Panc1 (cell line): ENCODE data around the gene KLHL3.

Experiments used
- POLR2AphosphoS5 ChIP-seq: IDR thresholded peaks from 2 replicates; pipeline ENCODE4 v1.6.1; 2012; ENCODE audit warnings: mild to moderate bottlenecking, low read depth, low read length, moderate library complexity
- TF ChIP-seq, protein P1 (sequence below): fragments of 450-650 bp; IDR thresholded peaks from 2 replicates; pipeline ENCODE4 v1.5.1; 2017; ENCODE audit warnings: mild to moderate bottlenecking
- TF ChIP-seq, protein P2 (sequence below), 2 experiments: IDR thresholded peaks; 2 replicates each; pipeline ENCODE4 v1.6.1; 2011 to 2012; ENCODE audit warnings: low read depth in 2 of 2, control low read depth in 1 of 2, low read length in 1 of 2, mild to moderate bottlenecking in 1 of 2, moderate library complexity in 1 of 2; ENCODE audit not compliant: insufficient read depth in 1 of 2

DNA sequence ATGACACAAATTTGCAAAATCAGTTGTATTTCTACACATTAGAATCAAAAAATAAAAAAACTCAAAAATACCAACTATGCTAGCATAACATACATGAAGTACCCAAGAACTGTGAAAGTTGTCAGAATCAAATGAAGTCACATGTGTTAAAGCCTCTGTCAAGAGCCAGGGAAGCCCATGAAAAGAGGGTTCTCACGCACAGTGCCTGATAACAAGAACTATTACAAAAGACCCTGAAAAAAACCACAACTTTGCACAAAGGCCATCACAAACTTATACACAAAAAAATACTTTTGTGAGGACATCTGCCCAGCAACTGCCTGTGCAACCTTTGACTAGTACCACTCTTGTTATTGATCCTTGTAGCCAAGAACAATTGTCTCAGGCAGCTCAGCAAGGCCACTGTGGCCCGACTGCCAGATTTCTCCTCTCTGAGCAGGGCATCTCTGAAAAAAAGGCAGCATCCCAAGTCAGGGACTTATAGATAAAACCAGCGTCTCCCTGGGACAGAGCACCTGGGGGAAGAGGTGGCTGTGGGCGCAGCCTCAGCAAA is 47.2 kb upstream of the KLHL3 start:
- TF ChIP-seq, protein P1, sequence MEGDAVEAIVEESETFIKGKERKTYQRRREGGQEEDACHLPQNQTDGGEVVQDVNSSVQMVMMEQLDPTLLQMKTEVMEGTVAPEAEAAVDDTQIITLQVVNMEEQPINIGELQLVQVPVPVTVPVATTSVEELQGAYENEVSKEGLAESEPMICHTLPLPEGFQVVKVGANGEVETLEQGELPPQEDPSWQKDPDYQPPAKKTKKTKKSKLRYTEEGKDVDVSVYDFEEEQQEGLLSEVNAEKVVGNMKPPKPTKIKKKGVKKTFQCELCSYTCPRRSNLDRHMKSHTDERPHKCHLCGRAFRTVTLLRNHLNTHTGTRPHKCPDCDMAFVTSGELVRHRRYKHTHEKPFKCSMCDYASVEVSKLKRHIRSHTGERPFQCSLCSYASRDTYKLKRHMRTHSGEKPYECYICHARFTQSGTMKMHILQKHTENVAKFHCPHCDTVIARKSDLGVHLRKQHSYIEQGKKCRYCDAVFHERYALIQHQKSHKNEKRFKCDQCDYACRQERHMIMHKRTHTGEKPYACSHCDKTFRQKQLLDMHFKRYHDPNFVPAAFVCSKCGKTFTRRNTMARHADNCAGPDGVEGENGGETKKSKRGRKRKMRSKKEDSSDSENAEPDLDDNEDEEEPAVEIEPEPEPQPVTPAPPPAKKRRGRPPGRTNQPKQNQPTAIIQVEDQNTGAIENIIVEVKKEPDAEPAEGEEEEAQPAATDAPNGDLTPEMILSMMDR, result no peak
- TF ChIP-seq, protein P2, sequence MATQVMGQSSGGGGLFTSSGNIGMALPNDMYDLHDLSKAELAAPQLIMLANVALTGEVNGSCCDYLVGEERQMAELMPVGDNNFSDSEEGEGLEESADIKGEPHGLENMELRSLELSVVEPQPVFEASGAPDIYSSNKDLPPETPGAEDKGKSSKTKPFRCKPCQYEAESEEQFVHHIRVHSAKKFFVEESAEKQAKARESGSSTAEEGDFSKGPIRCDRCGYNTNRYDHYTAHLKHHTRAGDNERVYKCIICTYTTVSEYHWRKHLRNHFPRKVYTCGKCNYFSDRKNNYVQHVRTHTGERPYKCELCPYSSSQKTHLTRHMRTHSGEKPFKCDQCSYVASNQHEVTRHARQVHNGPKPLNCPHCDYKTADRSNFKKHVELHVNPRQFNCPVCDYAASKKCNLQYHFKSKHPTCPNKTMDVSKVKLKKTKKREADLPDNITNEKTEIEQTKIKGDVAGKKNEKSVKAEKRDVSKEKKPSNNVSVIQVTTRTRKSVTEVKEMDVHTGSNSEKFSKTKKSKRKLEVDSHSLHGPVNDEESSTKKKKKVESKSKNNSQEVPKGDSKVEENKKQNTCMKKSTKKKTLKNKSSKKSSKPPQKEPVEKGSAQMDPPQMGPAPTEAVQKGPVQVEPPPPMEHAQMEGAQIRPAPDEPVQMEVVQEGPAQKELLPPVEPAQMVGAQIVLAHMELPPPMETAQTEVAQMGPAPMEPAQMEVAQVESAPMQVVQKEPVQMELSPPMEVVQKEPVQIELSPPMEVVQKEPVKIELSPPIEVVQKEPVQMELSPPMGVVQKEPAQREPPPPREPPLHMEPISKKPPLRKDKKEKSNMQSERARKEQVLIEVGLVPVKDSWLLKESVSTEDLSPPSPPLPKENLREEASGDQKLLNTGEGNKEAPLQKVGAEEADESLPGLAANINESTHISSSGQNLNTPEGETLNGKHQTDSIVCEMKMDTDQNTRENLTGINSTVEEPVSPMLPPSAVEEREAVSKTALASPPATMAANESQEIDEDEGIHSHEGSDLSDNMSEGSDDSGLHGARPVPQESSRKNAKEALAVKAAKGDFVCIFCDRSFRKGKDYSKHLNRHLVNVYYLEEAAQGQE (IDR thresholded peaks at IDR 0.05; ENCODE audit: insufficient read depth in 1 of 2, low read depth in 2 of 2, low read length in 1 of 2), result no peak
- no peak for TF ChIP-seq POLR2AphosphoS5
